CD1c-positive myeloid dendritic cell (primary cell): ENCODE data around the gene USP32.
"Not testable (repeated sequence)": the region's sequence is repeated elsewhere in the genome, so short reads cannot be mapped to it uniquely, and the experiment has no call there.

Experiments used
- DNase-seq: peaks from one replicate; pipeline ENCODE4 v3.0.0-alpha.2; 2016; ENCODE audit errors: extremely low spot score

USP32 gene

DNA sequence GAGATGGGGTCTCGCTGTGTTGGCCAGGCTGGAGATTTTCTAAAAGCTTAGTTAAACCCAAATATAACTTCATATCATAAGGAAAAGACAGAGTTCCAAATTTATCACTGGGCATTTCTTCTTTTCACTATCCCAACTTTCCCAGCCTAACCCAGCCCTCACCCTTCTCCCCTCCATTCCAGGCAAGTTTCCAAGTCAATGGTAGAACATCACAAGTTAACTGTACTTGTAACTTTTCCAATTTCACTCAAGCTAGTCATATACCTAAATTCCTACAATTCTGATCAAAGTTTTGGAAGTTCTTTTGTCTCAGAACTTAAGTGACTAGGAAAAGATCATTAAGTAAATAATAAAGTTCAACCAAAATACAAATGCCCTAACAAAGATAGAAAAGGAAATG, 61.2 kb downstream of the USP32 start:
- DNase-seq: no peak

DNA sequence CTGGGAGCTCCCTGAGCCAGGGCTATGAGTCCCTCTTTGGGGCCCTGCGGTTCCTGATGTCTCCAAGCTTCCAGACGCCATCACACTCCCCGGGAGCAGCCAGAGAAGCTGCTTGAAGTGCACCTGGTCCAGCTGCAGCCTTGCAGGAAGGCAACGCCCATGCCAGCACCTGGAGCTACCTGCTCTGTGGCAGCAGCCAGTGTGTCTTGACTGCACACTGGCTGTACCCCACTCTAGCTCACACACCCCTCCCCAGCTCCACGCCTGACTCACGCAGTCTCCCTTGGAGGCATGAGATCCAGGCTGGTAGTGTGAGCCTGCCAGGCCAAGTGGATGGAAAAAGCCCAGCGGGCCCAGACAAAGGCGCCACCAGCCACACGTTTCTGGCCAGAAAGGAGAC, 63.3 kb downstream of the USP32 start:
- DNase-seq: no peak

DNA sequence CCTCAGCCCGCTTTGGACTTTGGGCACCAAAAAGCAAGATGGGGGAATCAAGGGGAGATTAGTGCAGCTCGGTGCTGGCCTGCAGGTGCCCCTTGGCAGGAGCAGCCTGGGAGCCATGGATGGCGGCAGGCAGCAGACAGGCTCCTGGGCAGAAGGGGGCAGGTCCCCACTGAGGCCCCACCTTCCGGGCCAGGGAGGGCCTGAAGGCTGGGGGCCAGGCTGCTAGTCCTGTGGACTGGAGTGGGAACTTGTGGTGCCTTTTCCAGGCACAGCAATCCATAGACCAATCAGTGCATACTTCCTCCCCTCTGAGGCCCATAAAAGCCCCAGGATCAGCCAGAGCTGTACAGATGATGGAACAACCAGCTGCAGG, 64.0 kb downstream of the USP32 start:
- DNase-seq: no peak

DNA sequence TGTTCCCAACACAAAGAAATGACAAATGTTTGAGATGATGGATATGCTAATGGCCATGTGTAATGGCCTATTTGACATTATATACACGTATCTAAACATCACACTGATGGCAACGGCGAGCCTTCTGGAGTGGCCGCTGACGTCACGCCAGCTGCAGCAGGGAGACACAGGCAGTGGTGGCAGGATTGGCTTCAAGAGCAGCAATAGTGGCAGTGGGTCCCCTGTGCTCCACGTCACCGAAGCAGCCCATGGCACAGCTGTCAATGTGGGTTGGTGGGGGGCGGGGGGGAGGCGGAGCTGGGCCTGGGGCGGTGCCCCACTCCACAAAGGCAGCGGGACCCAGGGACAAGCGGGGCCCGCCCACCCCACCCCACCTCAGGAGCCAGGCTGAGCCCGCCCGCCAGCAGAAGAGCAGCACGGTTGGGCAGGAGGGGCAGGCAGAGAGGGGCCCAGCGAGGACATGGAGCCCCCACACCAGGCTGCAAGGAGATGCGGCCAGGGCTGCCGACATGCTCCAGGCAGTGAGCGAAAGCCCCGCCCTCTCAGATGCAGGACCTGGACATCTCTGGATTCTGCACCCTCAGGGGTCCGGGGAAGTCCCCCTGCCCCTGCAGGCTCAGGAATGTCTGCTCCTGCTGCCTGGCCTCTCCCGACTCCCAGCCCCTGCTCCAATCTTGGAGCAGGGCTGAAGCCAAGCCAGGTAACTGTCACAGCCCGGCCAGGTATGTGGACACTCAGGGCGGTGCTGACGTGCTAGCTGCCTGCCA, 64.6 kb downstream of the USP32 start:
- DNase-seq: no peak

GRCh38 chr17:60326702-60327101, 65.2 kb downstream of the USP32 start:
- DNase-seq: no peak

DNA sequence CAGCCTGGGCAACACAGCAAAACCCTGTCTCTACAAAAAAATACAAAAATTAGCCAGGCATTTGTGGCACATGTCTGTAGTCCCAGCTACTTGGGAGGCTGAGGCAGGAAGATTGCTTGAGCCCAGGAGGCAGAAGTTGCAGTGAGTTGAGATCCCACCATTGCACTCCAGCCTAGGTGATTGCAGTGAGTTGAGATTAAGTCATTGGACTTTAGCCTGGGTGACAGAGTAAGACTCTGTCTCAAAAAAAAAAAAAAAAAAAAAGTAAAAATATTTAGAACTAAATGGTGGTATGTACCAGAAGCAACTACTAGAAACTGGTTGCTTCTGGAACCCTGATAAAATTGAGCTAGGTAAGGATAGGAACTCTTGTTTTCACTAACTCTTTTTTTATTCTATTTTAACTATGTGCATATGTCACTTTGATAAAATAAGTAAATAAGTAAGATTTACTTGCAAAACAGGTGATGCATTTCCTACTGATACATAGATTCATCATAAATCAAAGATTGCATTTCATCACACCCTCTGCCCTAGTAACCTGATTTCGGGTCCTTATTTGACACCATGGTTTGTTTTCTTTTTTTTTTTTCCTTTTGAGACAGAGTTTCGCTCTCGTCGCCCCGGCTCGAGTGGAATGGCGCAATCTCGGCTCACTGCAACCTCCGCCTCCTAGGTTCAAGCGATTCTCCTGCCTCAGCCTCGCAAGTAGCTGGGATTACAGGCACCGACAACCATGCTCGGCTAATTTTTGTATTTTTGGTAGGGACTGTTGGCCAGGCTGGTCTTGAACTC, 66.0 kb downstream of the USP32 start:
- no peak for DNase-seq

GRCh38 chr17:60323754-60324153, 68.2 kb downstream of the USP32 start:
- DNase-seq: no peak

- DNase-seq: no peak
Observed at GRCh38 chr17:60322056-60322387, 69.9 kb downstream of the USP32 start.

GRCh38 chr17:60321336-60322055, 70.4 kb downstream of the USP32 start:
- DNase-seq: no peak

DNA sequence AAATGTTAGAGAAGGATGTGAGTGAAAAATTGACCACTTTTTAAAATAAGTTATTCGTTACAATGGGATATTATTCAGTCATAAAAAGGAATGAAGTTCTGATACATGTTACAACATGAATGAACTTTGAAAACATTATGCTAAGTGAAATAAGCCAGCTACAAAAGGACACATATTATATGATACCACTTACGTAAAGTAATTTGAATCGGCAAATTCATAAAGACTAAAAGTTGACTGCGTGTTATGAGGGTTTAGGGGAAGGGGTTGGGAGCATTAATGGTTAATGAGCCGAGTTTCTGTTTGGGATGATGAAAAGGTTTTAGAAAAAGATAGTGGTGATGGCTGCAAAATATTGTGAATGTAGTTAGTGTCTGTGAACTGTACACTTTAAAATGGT, 73.1 kb downstream of the USP32 start:
- no peak for DNase-seq

DNA sequence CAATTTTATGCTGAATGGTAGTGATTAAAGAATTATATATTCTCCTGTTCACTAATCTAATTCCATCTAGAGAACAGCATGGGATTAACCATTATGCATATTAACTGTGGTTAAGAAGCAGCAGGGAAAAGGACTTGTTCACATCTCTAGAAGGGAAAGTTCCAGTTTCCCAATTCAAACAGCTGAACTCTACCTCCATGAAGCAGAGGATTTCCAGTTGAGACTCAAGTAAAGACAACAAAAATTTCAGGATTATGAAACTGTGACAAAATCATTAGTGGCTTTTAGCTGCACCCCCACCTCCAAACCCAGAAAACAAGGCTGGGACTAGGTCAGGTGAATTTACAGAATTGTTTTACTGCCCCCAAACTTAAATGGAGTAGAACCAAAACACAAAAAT, 73.6 kb downstream of the USP32 start:
- DNase-seq: no peak

- no peak for DNase-seq
Observed at GRCh38 chr17:60315650-60316049, 76.3 kb downstream of the USP32 start.

- DNase-seq: not testable (repeated sequence)
Observed at GRCh38 chr17:60314900-60315299, 77.0 kb downstream of the USP32 start.

GRCh38 chr17:60314423-60314822, 77.5 kb downstream of the USP32 start:
- DNase-seq: no peak

GRCh38 chr17:60311936-60312335, 80.0 kb downstream of the USP32 start:
- DNase-seq: no peak

- no peak for DNase-seq
Observed at GRCh38 chr17:60311186-60311585, 80.7 kb downstream of the USP32 start.

DNA sequence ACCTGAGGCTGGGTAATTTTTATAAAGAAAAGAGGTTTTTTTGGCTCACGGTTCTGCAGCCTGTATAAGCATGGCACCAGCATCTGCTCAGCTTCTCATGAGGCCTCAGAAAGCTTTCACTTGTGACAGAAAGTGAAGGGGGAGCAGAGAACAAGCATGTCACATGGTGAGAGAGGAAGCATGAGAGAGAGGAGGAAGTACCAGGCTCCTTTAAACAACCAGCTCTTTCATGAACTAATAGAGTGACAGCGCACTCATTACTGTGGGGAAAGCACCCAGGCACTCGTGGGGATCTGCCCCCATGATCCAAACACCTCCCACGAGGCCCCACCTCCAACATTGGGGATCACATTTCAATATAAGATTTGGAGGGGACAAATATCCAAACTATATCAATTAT, 86.8 kb downstream of the USP32 start:
- peak; percentile 70 for DNase-seq

DNA sequence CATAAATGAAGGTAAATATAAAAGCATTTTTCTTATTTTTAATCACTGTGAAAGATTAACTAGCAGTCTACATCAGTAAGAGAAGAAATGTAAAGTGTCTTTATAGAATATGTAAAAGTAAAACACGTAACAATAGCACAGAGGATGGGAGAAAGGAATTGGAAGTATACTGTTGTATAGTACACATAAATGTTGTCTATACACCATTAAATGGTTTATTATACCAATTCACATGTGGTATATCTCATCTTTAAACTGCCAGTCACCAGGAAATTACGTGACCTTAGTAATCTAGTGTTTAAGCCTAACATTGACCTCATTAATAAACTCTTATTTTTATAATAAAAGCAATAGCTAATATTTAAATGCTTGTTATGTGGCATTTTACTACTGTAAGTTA, 87.4 kb downstream of the USP32 start:
- DNase-seq: no peak

- DNase-seq: no peak
Observed at GRCh38 chr17:60303406-60304099, 88.4 kb downstream of the USP32 start.

- no peak for DNase-seq
Observed at GRCh38 chr17:60301649-60302048, 90.3 kb downstream of the USP32 start.

DNA sequence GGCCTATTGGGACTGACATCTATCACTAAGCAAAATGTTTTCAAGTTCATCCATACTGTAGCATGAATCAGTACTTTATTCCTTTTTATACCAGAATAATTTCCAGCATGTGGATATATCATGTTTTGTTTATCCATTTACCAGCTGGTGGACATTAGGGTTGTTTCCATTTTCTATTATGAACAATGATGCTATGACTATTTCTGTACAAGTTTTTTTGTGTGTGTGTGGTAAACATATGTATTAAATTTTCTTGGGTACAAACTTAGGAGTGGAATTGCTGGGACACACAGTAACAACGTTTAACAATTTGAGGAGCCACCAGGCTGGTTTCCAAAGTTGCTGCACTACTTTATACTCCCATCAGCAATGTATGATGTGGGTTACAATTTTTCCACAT, 91.0 kb downstream of the USP32 start:
- DNase-seq: no peak

DNA sequence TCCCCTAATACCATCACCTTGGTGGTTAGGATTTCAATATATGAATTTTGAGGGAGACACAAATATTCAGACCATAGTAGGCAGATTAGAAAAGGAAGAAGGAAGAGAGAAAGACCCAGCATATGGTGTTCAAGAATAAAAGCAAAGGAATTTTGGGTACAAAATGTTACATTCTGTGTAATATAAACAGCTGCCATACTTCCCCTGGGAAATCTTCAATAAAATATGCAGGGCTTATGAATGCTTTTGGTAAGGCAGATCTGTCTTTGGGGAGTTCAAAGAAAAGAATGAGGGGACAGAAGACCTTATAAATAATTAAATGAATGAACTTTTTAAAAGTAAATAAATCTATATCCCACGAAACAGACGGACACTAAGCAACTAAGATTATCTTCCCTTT, 91.9 kb downstream of the USP32 start:
- DNase-seq: no peak
